GM12872 (cell line): Measurements from ENCODE around the gene NANOS3.

ENCODE experiments used
- CTCF ChIP-seq: IDR thresholded peaks from 3 replicates; pipeline ENCODE4 v1.5.1; 2011; ENCODE audit warnings: low read depth, mild to moderate bottlenecking, low read length, moderate library complexity; ENCODE audit not compliant: insufficient read depth

Gene NANOS3

GRCh38 chr19:13841086-13841961 lies 35.6 kb upstream of the NANOS3 start:
- TF ChIP-seq CTCF = no peak

- TF ChIP-seq CTCF = no peak
Observed at GRCh38 chr19:13841962-13842290, 35.0 kb upstream of the NANOS3 start.

GRCh38 chr19:13842291-13843103 lies 34.4 kb upstream of the NANOS3 start:
- peak; percentile 24; the same call in 1 of the 3 replicates for TF ChIP-seq CTCF

- no peak for TF ChIP-seq CTCF
Observed at GRCh38 chr19:13843104-13843921, 33.6 kb upstream of the NANOS3 start.

GRCh38 chr19:13844130-13844631 lies 32.8 kb upstream of the NANOS3 start:
- no peak for TF ChIP-seq CTCF

- no peak for TF ChIP-seq CTCF
Observed at GRCh38 chr19:13846557-13847406, 30.2 kb upstream of the NANOS3 start.
